EH (cell line): Measurements from ENCODE around the gene CCSAP.
"Not testable (repeated sequence)": the region's sequence is repeated elsewhere in the genome, so short reads cannot be mapped to it uniquely, and the experiment has no call there.

ENCODE experiments used
- DNase-seq: peaks from one replicate; pipeline ENCODE4 v3.0.0-alpha.2; 2015; ENCODE audit warnings: low read depth

The CCSAP gene

GRCh38 chr1:229342656-229343569 is at the start of gene CCSAP:
CCSAP (minus strand) TSS chr1:229343047; CDS start chr1:229342465, 582 bp downstream.
- DNase-seq, result peak; percentile 59

- DNase-seq, result no peak
Observed at GRCh38 chr1:229390130-229390529, 47.3 kb upstream of the CCSAP start.

- DNase-seq, result peak; percentile 71
Observed at GRCh38 chr1:229388897-229389580, 46.2 kb upstream of the CCSAP start.

GRCh38 chr1:229385853-229386456 is 43.1 kb upstream of the CCSAP start:
- no peak for DNase-seq

GRCh38 chr1:229384822-229385221 is 42.0 kb upstream of the CCSAP start:
- DNase-seq, result no peak

GRCh38 chr1:229383961-229384360 is 41.1 kb upstream of the CCSAP start:
- peak; percentile 15 for DNase-seq

GRCh38 chr1:229383188-229383587 is 40.3 kb upstream of the CCSAP start:
- no peak for DNase-seq

GRCh38 chr1:229381234-229381633 is 38.4 kb upstream of the CCSAP start:
- DNase-seq, result no peak

GRCh38 chr1:229380536-229381160 is 37.8 kb upstream of the CCSAP start:
- DNase-seq, result no peak

- no peak for DNase-seq
Observed at GRCh38 chr1:229379846-229380245, 37.0 kb upstream of the CCSAP start.

- peak; percentile 11 for DNase-seq
Observed at GRCh38 chr1:229378586-229379367, 35.9 kb upstream of the CCSAP start.

GRCh38 chr1:229378035-229378434 is 35.2 kb upstream of the CCSAP start:
- DNase-seq, result not testable (repeated sequence)

- DNase-seq, result no peak
Observed at GRCh38 chr1:229377429-229377828, 34.6 kb upstream of the CCSAP start.

- DNase-seq, result no peak
Observed at GRCh38 chr1:229376521-229376920, 33.7 kb upstream of the CCSAP start.

- no peak for DNase-seq
Observed at GRCh38 chr1:229374485-229374884, 31.6 kb upstream of the CCSAP start.

- DNase-seq, result no peak
Observed at GRCh38 chr1:229373395-229373794, 30.5 kb upstream of the CCSAP start.

GRCh38 chr1:229372251-229372650 is 29.4 kb upstream of the CCSAP start:
- no peak for DNase-seq

- DNase-seq, result no peak
Observed at GRCh38 chr1:229371624-229372023, 28.8 kb upstream of the CCSAP start.

GRCh38 chr1:229370601-229371021 is 27.8 kb upstream of the CCSAP start:
- DNase-seq, result peak; percentile 16

- DNase-seq, result no peak
Observed at GRCh38 chr1:229368347-229368746, 25.5 kb upstream of the CCSAP start.

GRCh38 chr1:229365569-229365968 is 22.7 kb upstream of the CCSAP start:
- DNase-seq, result no peak
